NT2/D1 (cell line): ENCODE results near the gene GRIN3B.
"Not testable (repeated sequence)": the region's sequence is repeated elsewhere in the genome, so short reads cannot be mapped to it uniquely, and the experiment has no call there.

ENCODE experiments used
- YY1 ChIP-seq: IDR thresholded peaks from 2 replicates; pipeline ENCODE4 v1.6.1; 2011; ENCODE audit not compliant: insufficient read length, insufficient read depth
- ZNF274 ChIP-seq: IDR thresholded peaks from 2 replicates; pipeline ENCODE4 v1.6.1; 2011; ENCODE audit warnings: mild to moderate bottlenecking, low read depth, low read length

DNA sequence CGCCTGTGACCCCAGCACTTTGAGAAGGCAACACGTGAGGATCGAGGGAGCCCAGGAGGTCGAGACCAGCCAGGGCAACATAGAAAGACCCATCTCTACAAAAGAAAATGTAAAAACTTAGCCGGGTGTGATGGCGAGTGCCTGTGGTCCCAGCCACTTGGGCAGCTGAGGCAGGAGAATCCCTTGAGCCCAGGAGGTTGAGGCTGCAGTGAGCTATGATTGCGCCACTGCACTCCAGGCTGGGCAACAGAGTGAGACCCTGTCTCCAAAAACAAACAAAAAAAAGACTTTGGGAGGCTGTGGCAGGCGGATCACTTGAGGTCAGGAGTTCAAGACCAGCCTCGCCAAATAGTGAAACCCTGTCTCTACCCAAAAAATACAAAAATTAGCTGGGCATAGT lies 42.6 kb upstream of the GRIN3B start:
- TF ChIP-seq YY1, ZNF274: not testable (repeated sequence)
